Gastrocnemius medialis (tissue), 4 donors: Measurements from ENCODE around the gene GNG7. TPM values are rescaled to one million over a fixed set of nuclear protein-coding genes. Genes with fewer than 3 reads are reported as not detected.

Source experiments
- ATAC-seq, 2 donors: fragments of 150-250 bp; one replicate each; pipeline ENCODE4 v1.9.1; 2016
- DNase-seq, 2 donors: peaks; one replicate each; pipeline ENCODE4 v3.0.0-alpha.2; 2019
- H3K27ac ChIP-seq, 4 donors: fragments of 200-600 bp; sonication (generic); 1 replicate in 1 of 4; 2 replicates in 3 of 4; pipeline ENCODE4 v1.5.1; 2016 to 2018; ENCODE audit warnings: mild to moderate bottlenecking in 2 of 4, moderate library complexity in 1 of 4
- H3K27me3 ChIP-seq, 3 donors: fragments of 200-600 bp; sonication (generic) in 2 of 3; 1 replicate in 1 of 3; 2 replicates in 2 of 3; pipeline versions ENCODE4 v1.5.1 to v1.6.0; 2016 to 2019; ENCODE audit warnings: mild to moderate bottlenecking in 1 of 3, moderate library complexity in 1 of 3
- H3K36me3 ChIP-seq, 2 donors: fragments of 200-600 bp; sonication (generic) in 1 of 2; one replicate each; pipeline ENCODE4 v1.5.1; 2017 to 2018
- H3K4me1 ChIP-seq, 2 donors: fragments of 200-600 bp; sonication (generic) in 1 of 2; one replicate each; pipeline ENCODE4 v1.5.1; 2016 to 2017; ENCODE audit warnings: mild to moderate bottlenecking in 2 of 2
- H3K4me3 ChIP-seq, 4 donors: fragments of 200-600 bp; sonication (generic) in 3 of 4; 1 replicate in 1 of 4; 2 replicates in 3 of 4; pipeline ENCODE4 v1.5.1; 2016 to 2019; ENCODE audit warnings: mild to moderate bottlenecking in 2 of 4
- H3K9me3 ChIP-seq, 3 donors: fragments of 200-600 bp; sonication (generic) in 2 of 3; 1 replicate in 1 of 3; 2 replicates in 2 of 3; pipeline ENCODE4 v1.5.1; 2016 to 2019
- CTCF ChIP-seq, 5 experiments: fragments of 450-650 bp in 3 of 5; fragments of 200-600 bp in 2 of 5; sonication (generic) in 2 of 5; IDR thresholded peaks in 4 of 5; conservative IDR thresholded peaks in 1 of 5; 1 replicate in 4 of 5; 2 replicates in 1 of 5; pipeline ENCODE4 v1.5.1; 2016 to 2019; ENCODE audit warnings: antibody characterized with exemption in 5 of 5, mild to moderate bottlenecking in 3 of 5, moderate library complexity in 3 of 5
- POLR2A ChIP-seq, 2 donors: fragments of 450-650 bp; IDR thresholded peaks; one replicate each; pipeline ENCODE4 v1.6.1; 2017; ENCODE audit warnings: antibody characterized with exemption in 2 of 2, mild to moderate bottlenecking in 2 of 2, moderate library complexity in 2 of 2
- in situ Hi-C, 4 donors: fragments of 200-750 bp; cut with MboI; loops; one replicate each; pipeline versions ENCODE4 v1.15.0 to v1.8.0; 2017; ENCODE audit warnings: low sequenced_read_pairs in 4 of 4
- intact Hi-C: fragments of 100-400 bp; cut with DNase I; formaldehyde crosslinking; loops from one replicate; pipeline ENCODE4 v1.15.1; 2023; ENCODE audit warnings: low total_unique reads
- total RNA-seq, 4 donors: library from RNA; depleted of rRNA; stranded (reverse); fragments of >200 nt; gene quantifications; one replicate each; pipeline versions ENCODE4 v1.1.0 to v1.2.3, GENCODE V29; 2016

The GNG7 gene
- total RNA-seq, 4 donors from 2014 or later, result 0.46 to 1.1 (median 0.62) TPM

GRCh38 chr19:2578391-2578890 is 124.1 kb downstream of the GNG7 start:
- TF ChIP-seq POLR2A (IDR thresholded peaks at IDR 0.05), result no peak
- TF ChIP-seq CTCF (IDR thresholded peaks at IDR 0.05 in 4 of 5, conservative IDR thresholded peaks at IDR 0.05 in 1 of 5), result no peak
- in situ Hi-C loops, result loop anchor here in 2 of 4 donors (5.0 to 10.0 kb wide), 2 partner anchors 101 to 104 kb away; partner anchors contain the start of gene GADD45B (in 2 of the 2)
- DNase-seq, result no peak
- ATAC-seq, result no peak
- intact Hi-C loops, result no loop called here
- no peaks in the 10 kb centered on the region for H3K27me3 ChIP-seq
- no peaks in the 10 kb centered on the region for H3K36me3 ChIP-seq
- peak overlapping the region; percentile 81 to 89 (median 88) for H3K27ac ChIP-seq
- peaks cover 32 to 38% of the 10 kb centered on the region in 2 donors for H3K4me1 ChIP-seq
- no peaks in the 10 kb centered on the region for H3K9me3 ChIP-seq
- peak overlapping the region; percentile 55 to 66 (median 60) for H3K4me3 ChIP-seq

GRCh38 chr19:2577722-2578335 is 124.7 kb downstream of the GNG7 start:
- Histone ChIP-seq H3K4me1 (peaks cover 32 to 38% of the 10 kb centered on the region in 2 donors), H3K36me3 (no peaks in the 10 kb centered on the region), H3K27me3 (no peaks in the 10 kb centered on the region), H3K27ac (peak overlapping the region; percentile 81 to 89 (median 88)), H3K9me3 (no peaks in the 10 kb centered on the region), H3K4me3 (no peak overlapping the region)
- in situ Hi-C loops (loop anchor here in 2 of 4 donors (5.0 to 10.0 kb wide), 2 partner anchors 101 to 103 kb away; partner anchors contain the start of gene GADD45B (in 2 of the 2)), intact Hi-C loops (no loop called here)
- DNase-seq, result no peak
- TF ChIP-seq POLR2A (IDR thresholded peaks at IDR 0.05) (no peak), CTCF (IDR thresholded peaks at IDR 0.05 in 4 of 5, conservative IDR thresholded peaks at IDR 0.05 in 1 of 5) (no peak)
- no peak for ATAC-seq

- in situ Hi-C loops, result loop anchor here in 2 of 4 donors (5.0 to 10.0 kb wide), 2 partner anchors 99 to 101 kb away; partner anchors contain the start of gene GADD45B (in 2 of the 2)
- intact Hi-C loops, result no loop called here
- Histone ChIP-seq H3K27ac (peak overlapping the region; percentile 23 to 55 (median 50)), H3K27me3 (no peaks in the 10 kb centered on the region), H3K4me1 (peaks cover 32 to 38% of the 10 kb centered on the region in 2 donors), H3K9me3 (no peaks in the 10 kb centered on the region), H3K36me3 (no peaks in the 10 kb centered on the region), H3K4me3 (no peak overlapping the region)
- TF ChIP-seq POLR2A (IDR thresholded peaks at IDR 0.05), result no peak
- no peak for TF ChIP-seq CTCF (IDR thresholded peaks at IDR 0.05 in 4 of 5, conservative IDR thresholded peaks at IDR 0.05 in 1 of 5)
- DNase-seq (peak; percentile 77 to 81), ATAC-seq (peak; percentile 44 to 49)
These were observed 126.6 kb downstream of the GNG7 start for GRCh38 chr19:2575734-2576481.

- in situ Hi-C loops, result loop anchor here in 2 of 4 donors (5.0 to 10.0 kb wide), 2 partner anchors 98 to 100 kb away; partner anchors contain the start of gene GADD45B (in 2 of the 2)
- no peak overlapping the region for H3K4me3 ChIP-seq
These were observed 127.4 kb downstream of the GNG7 start for GRCh38 chr19:2574971-2575630.

More at GRCh38 chr19:2574971-2575630, 127.4 kb downstream of the GNG7 start:
- no peaks in the 10 kb centered on the region for H3K36me3 ChIP-seq
- no peak for ATAC-seq
- H3K27ac ChIP-seq, result no peak overlapping the region
- intact Hi-C loops, result no loop called here
- no peak for DNase-seq
- no peaks in the 10 kb centered on the region for H3K9me3 ChIP-seq
- H3K27me3 ChIP-seq, result no peaks in the 10 kb centered on the region
- peaks cover 32 to 38% of the 10 kb centered on the region in 2 donors for H3K4me1 ChIP-seq
- TF ChIP-seq CTCF (IDR thresholded peaks at IDR 0.05 in 4 of 5, conservative IDR thresholded peaks at IDR 0.05 in 1 of 5) (no peak), POLR2A (IDR thresholded peaks at IDR 0.05) (no peak)
